ENCODE results near the gene RAB38.

RAB38 gene

GRCh38 chr11:88086297-88086696, 88.9 kb downstream of the RAB38 start:
- TF ChIP-seq CTCF (IDR thresholded peaks at IDR 0.05) = no peak
- no peak overlapping the region for H3K4me3 ChIP-seq (ENCODE audit: low read depth in 1 of 2, low read length in 1 of 2)
- H3K27ac ChIP-seq = no peak overlapping the region
- no peaks in the 10 kb centered on the region for H3K4me1 ChIP-seq (ENCODE audit: control insufficient read depth in 1 of 2, insufficient read depth in 1 of 2, low read depth in 1 of 2, low read length in 1 of 2)
- no peaks in the 10 kb centered on the region for H3K36me3 ChIP-seq
- no peaks in the 10 kb centered on the region for H3K27me3 ChIP-seq
- no peaks in the 10 kb centered on the region for H3K9me3 ChIP-seq

- Histone ChIP-seq H3K9me3 (no peaks in the 10 kb centered on the region), H3K4me1 (ENCODE audit: control insufficient read depth in 1 of 2, insufficient read depth in 1 of 2, low read depth in 1 of 2, low read length in 1 of 2) (no peaks in the 10 kb centered on the region), H3K36me3 (no peaks in the 10 kb centered on the region), H3K27me3 (no peaks in the 10 kb centered on the region), H3K4me3 (ENCODE audit: low read depth in 1 of 2, low read length in 1 of 2) (no peak overlapping the region), H3K27ac (no peak overlapping the region)
- TF ChIP-seq CTCF (IDR thresholded peaks at IDR 0.05) = no peak
Observed at GRCh38 chr11:88070437-88070836, 104.8 kb downstream of the RAB38 start.

DNA sequence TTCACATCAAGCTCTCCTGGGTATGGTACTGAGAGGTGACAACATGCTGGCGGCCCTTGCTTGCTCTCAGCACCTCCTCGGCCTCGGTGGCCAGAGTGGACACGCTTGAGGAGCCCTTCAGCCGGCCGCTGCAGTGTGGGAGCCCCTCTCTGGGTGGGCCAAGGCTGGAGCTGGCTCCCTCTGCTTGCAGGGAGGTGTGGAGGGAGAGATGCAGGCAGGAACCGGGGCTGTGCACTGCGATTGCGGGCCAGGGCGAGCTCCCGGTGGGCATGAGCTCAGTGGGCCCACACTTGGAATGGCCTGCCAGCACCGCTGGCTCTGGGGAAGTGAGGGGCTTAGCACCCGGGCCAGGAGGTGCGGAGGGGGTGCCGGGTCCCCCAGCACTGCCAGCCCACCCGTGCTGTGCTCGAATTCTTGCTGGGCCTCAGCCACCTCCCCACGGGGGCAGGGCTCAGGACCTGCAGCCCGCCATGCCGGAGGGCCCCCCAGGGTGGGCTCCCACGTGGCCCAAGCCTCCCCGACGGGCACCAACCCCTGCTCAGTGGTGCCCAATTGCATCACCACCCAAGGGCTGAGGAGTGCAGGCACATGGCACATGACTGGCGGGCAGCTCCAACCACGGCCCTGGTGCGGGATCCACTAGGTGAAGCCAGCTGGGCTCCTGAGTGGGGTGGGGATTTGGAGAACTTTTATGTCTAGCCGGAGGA, 106.2 kb downstream of the RAB38 start:
- H3K4me3 ChIP-seq (ENCODE audit: low read depth in 1 of 2, low read length in 1 of 2) = no peak overlapping the region
- no peaks in the 10 kb centered on the region for H3K9me3 ChIP-seq
- H3K27me3 ChIP-seq = no peaks in the 10 kb centered on the region
- no peak for TF ChIP-seq CTCF (IDR thresholded peaks at IDR 0.05)
- H3K4me1 ChIP-seq (ENCODE audit: control insufficient read depth in 1 of 2, insufficient read depth in 1 of 2, low read depth in 1 of 2, low read length in 1 of 2) = no peaks in the 10 kb centered on the region
- H3K36me3 ChIP-seq = no peaks in the 10 kb centered on the region
- H3K27ac ChIP-seq = no peak overlapping the region

DNA sequence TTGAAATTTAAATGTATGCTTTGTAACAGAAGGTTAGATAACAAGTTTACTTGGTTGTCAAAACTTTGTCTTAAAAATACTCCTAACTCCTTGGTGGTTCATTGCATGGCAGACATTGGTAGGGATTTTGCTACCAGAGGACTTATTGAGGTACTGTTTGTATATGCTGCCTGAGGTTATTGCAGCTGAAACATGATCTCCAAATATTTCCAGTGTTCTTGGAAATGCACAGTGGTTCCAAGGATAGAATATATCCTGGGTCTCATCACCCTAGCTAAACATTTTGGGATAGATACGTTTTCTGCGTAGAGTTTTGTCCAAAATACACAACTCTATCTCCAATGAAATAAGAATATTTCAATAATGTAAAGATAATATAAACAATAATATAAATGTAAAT, 109.2 kb downstream of the RAB38 start:
- no peak for TF ChIP-seq CTCF (IDR thresholded peaks at IDR 0.05)
- Histone ChIP-seq H3K9me3 (no peaks in the 10 kb centered on the region), H3K4me3 (ENCODE audit: low read depth in 1 of 2, low read length in 1 of 2) (no peak overlapping the region), H3K36me3 (no peaks in the 10 kb centered on the region), H3K27me3 (no peaks in the 10 kb centered on the region), H3K27ac (no peak overlapping the region), H3K4me1 (ENCODE audit: control insufficient read depth in 1 of 2, insufficient read depth in 1 of 2, low read depth in 1 of 2, low read length in 1 of 2) (no peaks in the 10 kb centered on the region)

GRCh38 chr11:88064097-88064705, 111.0 kb downstream of the RAB38 start:
- H3K4me1 ChIP-seq (ENCODE audit: control insufficient read depth in 1 of 2, insufficient read depth in 1 of 2, low read depth in 1 of 2, low read length in 1 of 2) = no peaks in the 10 kb centered on the region
- no peak overlapping the region for H3K4me3 ChIP-seq (ENCODE audit: low read depth in 1 of 2, low read length in 1 of 2)
- no peak for TF ChIP-seq CTCF (IDR thresholded peaks at IDR 0.05)
- H3K27ac ChIP-seq = no peak overlapping the region
- no peaks in the 10 kb centered on the region for H3K9me3 ChIP-seq
- H3K36me3 ChIP-seq = no peaks in the 10 kb centered on the region
- no peaks in the 10 kb centered on the region for H3K27me3 ChIP-seq

Data from neutrophil (primary cell).